ENCODE data around the gene XG. TPM values are rescaled to one million over a fixed set of nuclear protein-coding genes. Genes with fewer than 3 reads are reported as not detected.
A peak's percentile ranks its signal among the peaks of the same experiment; 100 is the strongest.
"Not testable (repeated sequence)": the region's sequence is repeated elsewhere in the genome, so short reads cannot be mapped to it uniquely, and the experiment has no call there.

The XG gene
- polyA plus RNA-seq, 3 donors: not detected

GRCh38 chrX:2756548-2756947 is 4.7 kb downstream of the XG start:
- no peak for DNase-seq
- intact Hi-C loops (cut with micrococcal nuclease): no loop called here
- Histone ChIP-seq H3K27me3 (ENCODE audit: control insufficient read depth in 2 of 2, insufficient read depth in 2 of 2, low read length in 2 of 2) (no peaks in the 10 kb centered on the region), H3K27ac (ENCODE audit: low read depth in 1 of 2, low read length in 2 of 2) (no peak overlapping the region), H3K36me3 (replicated peaks in 1 of 2; ENCODE audit: control insufficient read depth in 1 of 2, insufficient read depth in 2 of 2, low read length in 2 of 2) (no peaks in the 10 kb centered on the region), H3K4me3 (replicated peaks in 1 of 3; ENCODE audit: low read depth in 2 of 3, low read length in 3 of 3) (no peak overlapping the region), H3K4me2 (replicated peaks; ENCODE audit: extremely low read depth, low read length, poor library complexity, severe bottlenecking) (no peak overlapping the region), H3K4me1 (ENCODE audit: control insufficient read depth in 1 of 2, insufficient read depth in 2 of 2, low read length in 2 of 2) (no peaks in the 10 kb centered on the region), H4K20me1 (ENCODE audit: insufficient read depth, low read length) (no peaks in the 10 kb centered on the region), H3K9ac (ENCODE audit: insufficient read depth, low read length, poor library complexity, severe bottlenecking) (no peak overlapping the region), H3K79me2 (ENCODE audit: insufficient read depth, low read length) (no peaks in the 10 kb centered on the region), H3K9me3 (replicated peaks in 1 of 2; ENCODE audit: control insufficient read depth in 1 of 2, insufficient read depth in 1 of 2, low read length in 2 of 2) (no peaks in the 10 kb centered on the region), H2AFZ (ENCODE audit: insufficient read depth, low read depth, low read length, poor library complexity, severe bottlenecking) (no peak overlapping the region)
- no peaks in the 10 kb centered on the region for H3K36me3 Mint-ChIP-seq
- TF ChIP-seq CTCF (IDR thresholded peaks at IDR 0.05): no peak
- no peak overlapping the region for H3K4me3 Mint-ChIP-seq
- no peaks in the 10 kb centered on the region for H3K9me3 Mint-ChIP-seq
- peaks cover 2 to 5% (median 3%) of the 10 kb centered on the region in 3 donors for H3K27me3 Mint-ChIP-seq (ENCODE audit: low read depth in 3 of 3)
- H3K27ac Mint-ChIP-seq: no peak overlapping the region
- 93% methylated on average over 8 of the region's 10 CpGs for WGBS (ENCODE audit: insufficient coverage)
- H3K4me1 Mint-ChIP-seq: no peaks in the 10 kb centered on the region

GRCh38 chrX:2761246-2761645 is 9.4 kb downstream of the XG start:
- Histone ChIP-seq H3K36me3 (replicated peaks in 1 of 2; ENCODE audit: control insufficient read depth in 1 of 2, insufficient read depth in 2 of 2, low read length in 2 of 2) (no peaks in the 10 kb centered on the region), H3K4me1 (ENCODE audit: control insufficient read depth in 1 of 2, insufficient read depth in 2 of 2, low read length in 2 of 2) (no peaks in the 10 kb centered on the region), H3K4me2 (replicated peaks; ENCODE audit: extremely low read depth, low read length, poor library complexity, severe bottlenecking) (no peak overlapping the region), H3K4me3 (replicated peaks in 1 of 3; ENCODE audit: low read depth in 2 of 3, low read length in 3 of 3) (no peak overlapping the region), H3K9ac (ENCODE audit: insufficient read depth, low read length, poor library complexity, severe bottlenecking) (no peak overlapping the region), H3K9me3 (replicated peaks in 1 of 2; ENCODE audit: control insufficient read depth in 1 of 2, insufficient read depth in 1 of 2, low read length in 2 of 2) (no peaks in the 10 kb centered on the region), H4K20me1 (ENCODE audit: insufficient read depth, low read length) (no peaks in the 10 kb centered on the region), H3K79me2 (ENCODE audit: insufficient read depth, low read length) (no peaks in the 10 kb centered on the region), H2AFZ (ENCODE audit: insufficient read depth, low read depth, low read length, poor library complexity, severe bottlenecking) (no peak overlapping the region), H3K27me3 (ENCODE audit: control insufficient read depth in 2 of 2, insufficient read depth in 2 of 2, low read length in 2 of 2) (no peaks in the 10 kb centered on the region), H3K27ac (ENCODE audit: low read depth in 1 of 2, low read length in 2 of 2) (no peak overlapping the region)
- H3K4me3 Mint-ChIP-seq: no peak overlapping the region
- DNase-seq: no peak
- no peaks in the 10 kb centered on the region for H3K36me3 Mint-ChIP-seq
- H3K4me1 Mint-ChIP-seq: peaks cover 2% of the 10 kb centered on the region
- WGBS (ENCODE audit: insufficient coverage): 62% methylated on average over 1 of the region's 2 CpGs
- no peak overlapping the region for H3K27ac Mint-ChIP-seq
- TF ChIP-seq CTCF (IDR thresholded peaks at IDR 0.05): no peak
- H3K27me3 Mint-ChIP-seq (ENCODE audit: low read depth in 3 of 3): peaks cover 2 to 5% (median 3%) of the 10 kb centered on the region in 3 donors
- intact Hi-C loops (cut with micrococcal nuclease): no loop called here
- peaks cover 0 to 4% (median 0%) of the 10 kb centered on the region in 7 donors for H3K9me3 Mint-ChIP-seq

GRCh38 chrX:2762671-2763070 is 10.8 kb downstream of the XG start:
- H4K20me1 ChIP-seq (ENCODE audit: insufficient read depth, low read length); H2AFZ ChIP-seq (ENCODE audit: insufficient read depth, low read depth, low read length, poor library complexity, severe bottlenecking); H3K4me3 Mint-ChIP-seq; H3K27me3 ChIP-seq (ENCODE audit: control insufficient read depth in 2 of 2, insufficient read depth in 2 of 2, low read length in 2 of 2); H3K4me3 ChIP-seq (replicated peaks in 1 of 3; ENCODE audit: low read depth in 2 of 3, low read length in 3 of 3); H3K27me3 Mint-ChIP-seq (ENCODE audit: low read depth in 3 of 3); H3K9ac ChIP-seq (ENCODE audit: insufficient read depth, low read length, poor library complexity, severe bottlenecking); H3K9me3 ChIP-seq (replicated peaks in 1 of 2; ENCODE audit: control insufficient read depth in 1 of 2, insufficient read depth in 1 of 2, low read length in 2 of 2); H3K79me2 ChIP-seq (ENCODE audit: insufficient read depth, low read length); DNase-seq; H3K36me3 Mint-ChIP-seq; H3K27ac ChIP-seq (ENCODE audit: low read depth in 1 of 2, low read length in 2 of 2); H3K4me2 ChIP-seq (replicated peaks; ENCODE audit: extremely low read depth, low read length, poor library complexity, severe bottlenecking); H3K9me3 Mint-ChIP-seq; H3K36me3 ChIP-seq (replicated peaks in 1 of 2; ENCODE audit: control insufficient read depth in 1 of 2, insufficient read depth in 2 of 2, low read length in 2 of 2); intact Hi-C loops (cut with micrococcal nuclease): not testable (repeated sequence)
- Mint-ChIP-seq H3K27ac (peak overlapping the region in 1 of 7 donors; percentile 24), H3K4me1 (peaks cover 13% of the 10 kb centered on the region)
- peaks cover 0 to 11% of the 10 kb centered on the region in 2 donors for H3K4me1 ChIP-seq (ENCODE audit: control insufficient read depth in 1 of 2, insufficient read depth in 2 of 2, low read length in 2 of 2)
- 90% methylated on average over 3 of the region's 4 CpGs for WGBS (ENCODE audit: insufficient coverage)

Data from CD14-positive monocyte (primary cell).